Central memory CD4-positive, alpha-beta T cell (primary cell): ENCODE data around the gene CTSO.
"Not testable (repeated sequence)": the region's sequence is repeated elsewhere in the genome, so short reads cannot be mapped to it uniquely, and the experiment has no call there.

Source experiments
- DNase-seq: peaks from one replicate; pipeline ENCODE4 v3.0.0; 2022

Gene CTSO

GRCh38 chr4:155904331-155904730 is 49.3 kb downstream of the CTSO start:
- no peak for DNase-seq

- DNase-seq = no peak
Observed at GRCh38 chr4:155903453-155903852, 50.2 kb downstream of the CTSO start, which contains the start of gene TDO2. Gene TDO2 (plus strand): TSS chr4:155903696. CDS start chr4:155903759, 63 bp downstream.

- no peak for DNase-seq
Observed at GRCh38 chr4:155901013-155901412, 52.7 kb downstream of the CTSO start.

GRCh38 chr4:155900381-155900780 is 53.3 kb downstream of the CTSO start:
- DNase-seq = no peak

DNA sequence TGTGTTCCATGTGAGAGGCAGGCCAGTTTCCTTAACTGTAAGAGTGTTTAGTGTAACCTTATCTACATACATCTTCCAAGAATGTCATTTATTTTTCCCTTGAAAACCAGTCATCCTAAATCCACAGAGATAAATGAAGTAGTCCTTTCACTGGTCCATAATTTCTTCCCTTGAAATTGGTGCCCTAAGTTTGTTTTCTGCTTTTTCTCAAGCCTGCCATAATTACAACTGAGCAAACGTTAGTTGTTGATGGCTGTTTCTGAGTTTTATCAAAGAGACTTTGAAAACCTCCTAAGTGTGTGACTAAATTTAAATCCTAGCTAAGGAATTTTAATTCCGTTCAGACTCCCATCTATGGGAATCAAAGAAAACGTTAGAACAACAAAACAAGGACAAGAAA is 53.8 kb downstream of the CTSO start:
- DNase-seq = no peak

GRCh38 chr4:155898371-155898770 is 55.3 kb downstream of the CTSO start:
- DNase-seq = not testable (repeated sequence)

GRCh38 chr4:155891058-155891457 is 62.6 kb downstream of the CTSO start:
- no peak for DNase-seq

GRCh38 chr4:155889946-155890345 is 63.7 kb downstream of the CTSO start:
- no peak for DNase-seq

GRCh38 chr4:155889031-155889793 is 64.5 kb downstream of the CTSO start:
- DNase-seq = no peak

GRCh38 chr4:155887847-155888570 is 65.7 kb downstream of the CTSO start:
- no peak for DNase-seq

DNA sequence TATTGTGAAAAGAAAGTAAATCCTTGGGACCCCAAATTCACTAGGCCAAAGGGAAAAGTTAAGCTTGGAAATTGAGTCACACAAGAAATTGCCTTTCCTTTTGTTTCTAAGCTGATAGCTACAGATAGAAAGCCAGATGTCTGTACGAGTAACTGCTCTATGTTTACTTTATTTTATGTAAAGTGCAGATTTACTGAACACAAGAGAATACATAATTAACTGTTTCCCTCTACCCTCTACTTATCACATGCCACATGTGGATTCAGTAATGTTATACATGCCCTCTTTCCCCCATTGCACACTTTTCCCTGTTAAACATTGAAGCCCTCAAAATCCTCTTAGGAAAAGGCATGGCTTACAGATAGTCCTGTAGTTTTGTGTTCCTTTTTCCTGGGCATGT is 66.6 kb downstream of the CTSO start:
- DNase-seq = no peak

- DNase-seq = no peak
Observed at GRCh38 chr4:155885666-155886065, 68.0 kb downstream of the CTSO start.

DNA sequence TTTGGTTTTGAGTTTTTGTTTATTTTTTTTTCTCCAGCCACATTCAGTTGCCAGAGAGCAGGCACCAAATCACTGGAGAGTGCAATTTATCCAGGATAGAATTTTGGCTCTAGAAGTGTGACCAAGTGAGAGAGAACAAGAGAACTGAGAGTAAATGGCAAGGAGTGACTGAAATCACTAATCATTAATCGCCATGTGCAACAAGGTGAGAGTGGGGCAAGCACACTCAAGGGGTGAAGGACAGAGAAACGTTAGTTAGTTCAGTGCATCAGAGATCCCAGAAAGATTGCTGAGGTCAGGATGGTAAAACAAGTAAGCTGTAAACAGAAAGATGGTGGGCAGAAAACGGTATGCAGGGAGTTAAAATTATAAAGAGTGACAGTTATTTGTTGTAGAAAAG is 69.8 kb downstream of the CTSO start:
- no peak for DNase-seq

- DNase-seq = no peak
Observed at GRCh38 chr4:155881555-155881954, 72.1 kb downstream of the CTSO start.

DNA sequence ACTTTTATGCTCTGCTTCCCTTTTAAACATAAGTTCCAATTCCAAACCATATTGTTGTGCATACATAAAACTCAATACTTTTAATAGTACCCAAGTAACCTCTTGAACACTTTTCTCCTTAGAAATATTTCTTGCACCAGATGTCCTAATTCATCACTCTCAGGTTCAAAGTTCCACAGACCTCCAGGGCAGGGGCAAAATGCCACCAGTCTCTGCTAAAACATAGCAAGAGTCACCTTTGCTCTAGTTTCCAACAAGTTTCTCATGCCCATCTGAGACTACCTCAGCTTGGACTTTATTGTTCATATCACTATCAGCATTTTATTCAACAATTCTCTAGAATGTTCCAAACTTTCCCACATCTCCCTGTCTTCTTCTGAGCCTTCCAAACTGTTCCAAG is 73.9 kb downstream of the CTSO start:
- no peak for DNase-seq

DNA sequence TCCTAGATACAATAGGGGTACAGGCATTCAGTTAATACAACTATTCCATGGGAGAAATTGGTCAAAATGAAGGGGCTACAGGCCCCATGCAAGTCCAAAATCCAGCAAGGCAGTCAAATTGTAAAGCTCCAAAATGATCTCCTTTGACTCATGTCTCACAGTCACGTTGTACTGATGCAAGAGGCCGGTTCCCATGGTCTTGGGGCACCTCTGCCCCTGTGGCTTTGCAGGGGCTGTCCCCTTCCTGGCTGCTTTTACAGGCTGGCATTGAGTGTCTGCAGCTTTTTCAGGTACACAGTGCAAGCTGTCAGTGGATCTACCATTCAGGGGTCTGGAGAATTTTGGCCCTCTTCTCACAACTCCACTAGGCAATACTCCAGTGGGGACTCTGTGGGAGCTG is 75.1 kb downstream of the CTSO start:
- no peak for DNase-seq

DNA sequence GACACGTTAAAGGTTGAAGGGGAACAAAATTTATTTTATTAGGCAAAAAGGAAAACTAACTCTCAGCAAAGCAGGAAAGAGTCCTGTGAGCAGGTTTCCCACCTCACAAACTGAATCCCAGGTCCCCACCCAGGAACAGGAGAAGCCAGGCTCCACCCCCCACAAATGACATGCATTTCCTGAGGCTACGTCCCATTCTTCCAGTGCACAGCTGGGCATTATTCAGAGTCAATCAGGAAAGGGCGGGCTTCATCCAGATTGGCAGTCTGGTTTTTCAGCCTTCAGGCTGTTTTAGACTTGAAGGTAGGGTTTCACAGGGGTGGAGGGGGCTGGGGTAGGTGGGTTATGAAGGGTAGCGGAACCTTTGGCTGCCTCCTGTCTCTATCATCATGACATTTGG is 75.7 kb downstream of the CTSO start:
- no peak for DNase-seq

DNA sequence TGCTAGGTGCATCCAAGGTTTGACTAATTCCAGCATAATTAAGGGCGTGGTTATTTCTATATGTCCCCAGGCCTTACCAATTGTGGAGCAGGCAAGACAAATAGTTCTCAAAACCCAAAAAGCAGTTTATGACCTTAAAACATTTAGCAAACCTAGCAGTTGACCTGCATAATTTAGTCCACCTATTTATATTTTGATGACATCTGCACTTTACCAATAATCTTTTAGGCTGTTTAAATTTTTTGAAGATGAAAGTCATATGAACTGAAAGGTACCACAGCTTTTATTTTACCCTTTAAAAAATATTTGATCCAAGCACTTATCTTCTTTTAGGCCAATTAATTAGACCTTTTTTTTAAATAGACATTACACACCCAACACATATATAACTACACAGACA is 77.8 kb downstream of the CTSO start:
- DNase-seq = no peak
